ENCODE data around the gene VPS54. TPM values are rescaled to one million over a fixed set of nuclear protein-coding genes. Genes with fewer than 3 reads are reported as not detected.
"Not testable (repeated sequence)": the region's sequence is repeated elsewhere in the genome, so short reads cannot be mapped to it uniquely, and the experiment has no call there.

Gene VPS54
- total RNA-seq, 2 experiments from 2014 or later: 9.5 to 10.8 TPM

GRCh38 chr2:63990072-63990471, 29.2 kb downstream of the VPS54 start:
- ChIA-PET POLR2A (no interaction called here), CTCF (no interaction called here)
- Histone ChIP-seq H3K27me3 (ENCODE audit: control insufficient read depth in 1 of 2, insufficient read depth in 2 of 2, low read length in 2 of 2) (no peaks in the 10 kb centered on the region), H3K4me3 (ENCODE audit: low read length) (no peak overlapping the region), H3K27ac (ENCODE audit: low read depth in 1 of 2, low read length in 2 of 2) (no peak overlapping the region), H3K9me3 (ENCODE audit: control insufficient read depth in 1 of 2, insufficient read depth in 1 of 2, low read length in 2 of 2) (peaks cover 5 to 9% of the 10 kb centered on the region in 2 experiments), H3K36me3 (ENCODE audit: insufficient read depth, low read length) (peaks cover 2% of the 10 kb centered on the region), H3K4me1 (ENCODE audit: insufficient read depth, low read length) (peaks cover 7% of the 10 kb centered on the region)
- TF ChIP-seq CTCF (IDR thresholded peaks at IDR 0.05): no peak
- Mint-ChIP-seq H3K27ac (no peak overlapping the region), H3K36me3 (ENCODE audit: low read depth) (peaks cover 18% of the 10 kb centered on the region), H3K4me1 (ENCODE audit: low read depth) (peaks cover 56% of the 10 kb centered on the region), H3K9me3 (peaks cover 7% of the 10 kb centered on the region), H3K4me3 (no peak overlapping the region), H3K27me3 (no peaks in the 10 kb centered on the region)
- intact Hi-C loops (cut with DNase I, micrococcal nuclease): no loop called here
- DNase-seq: no peak
- ATAC-seq (ENCODE audit: poor library complexity): no peak

- POLR2A ChIA-PET; CTCF ChIA-PET; H3K4me1 ChIP-seq (ENCODE audit: insufficient read depth, low read length); ATAC-seq (ENCODE audit: poor library complexity); DNase-seq; H3K27me3 Mint-ChIP-seq; H3K9me3 ChIP-seq (ENCODE audit: control insufficient read depth in 1 of 2, insufficient read depth in 1 of 2, low read length in 2 of 2); H3K4me3 Mint-ChIP-seq; H3K36me3 ChIP-seq (ENCODE audit: insufficient read depth, low read length); H3K9me3 Mint-ChIP-seq; H3K27me3 ChIP-seq (ENCODE audit: control insufficient read depth in 1 of 2, insufficient read depth in 2 of 2, low read length in 2 of 2); H3K27ac ChIP-seq (ENCODE audit: low read depth in 1 of 2, low read length in 2 of 2); H3K27ac Mint-ChIP-seq; H3K4me3 ChIP-seq (ENCODE audit: low read length); intact Hi-C loops (cut with DNase I, micrococcal nuclease): not testable (repeated sequence)
- H3K36me3 Mint-ChIP-seq (ENCODE audit: low read depth): peaks cover 17% of the 10 kb centered on the region
- H3K4me1 Mint-ChIP-seq (ENCODE audit: low read depth): peaks cover 51% of the 10 kb centered on the region
Measured at GRCh38 chr2:63988842-63989436, 30.3 kb downstream of the VPS54 start.

- Mint-ChIP-seq H3K9me3 (no peaks in the 10 kb centered on the region), H3K27me3 (no peaks in the 10 kb centered on the region), H3K4me1 (ENCODE audit: low read depth) (peaks cover 35% of the 10 kb centered on the region), H3K36me3 (ENCODE audit: low read depth) (peaks cover 29% of the 10 kb centered on the region), H3K27ac (no peak overlapping the region), H3K4me3 (no peak overlapping the region)
- no peak for ATAC-seq (ENCODE audit: poor library complexity)
- no peak overlapping the region for H3K27ac ChIP-seq (ENCODE audit: low read depth in 1 of 2, low read length in 2 of 2)
- TF ChIP-seq CTCF (IDR thresholded peaks at IDR 0.05): no peak
- H3K9me3 ChIP-seq (ENCODE audit: control insufficient read depth in 1 of 2, insufficient read depth in 1 of 2, low read length in 2 of 2): peaks cover 4% of the 10 kb centered on the region in 2 experiments
- H3K27me3 ChIP-seq (ENCODE audit: control insufficient read depth in 1 of 2, insufficient read depth in 2 of 2, low read length in 2 of 2): no peaks in the 10 kb centered on the region
- no peak overlapping the region for H3K4me3 ChIP-seq (ENCODE audit: low read length)
- intact Hi-C loops (cut with DNase I, micrococcal nuclease): no loop called here
- H3K4me1 ChIP-seq (ENCODE audit: insufficient read depth, low read length): peaks cover 5% of the 10 kb centered on the region
- H3K36me3 ChIP-seq (ENCODE audit: insufficient read depth, low read length): peaks cover 15% of the 10 kb centered on the region
- CTCF ChIA-PET: no interaction called here
- POLR2A ChIA-PET: no interaction called here
- no peak for DNase-seq
Measured at GRCh38 chr2:63984606-63985359, 34.4 kb downstream of the VPS54 start.

Measured in CD4-positive, alpha-beta T cell (primary cell).